OCI-LY1 (cell line): ENCODE measurements around the gene BROX.

ENCODE experiments used
- CTCF ChIP-seq: fragments of 200-600 bp; sonication (generic), shearing (Covaris generic); IDR thresholded peaks from 2 replicates; pipeline ENCODE4 v1.5.1; 2017; ENCODE audit warnings: mild to moderate bottlenecking, antibody characterized with exemption, low read length, moderate library complexity, mixed read lengths
- EZH2 ChIP-seq: fragments of 200-600 bp; sonication (generic), shearing (Covaris generic); IDR thresholded peaks from 2 replicates; pipeline ENCODE4 v1.8.0; 2017; ENCODE audit warnings: borderline replicate concordance, mixed run types, mild to moderate bottlenecking, antibody characterized with exemption, low read length, moderate library complexity, mixed read lengths

- TF ChIP-seq CTCF = no peak
- TF ChIP-seq EZH2 = no peak
These were observed 48.7 kb downstream of the BROX start for GRCh38 chr1:222761083-222761482.
